ENCODE data around the gene SPECC1L. TPM values are rescaled to one million over a fixed set of nuclear protein-coding genes. Genes with fewer than 3 reads are reported as not detected.

The SPECC1L gene
- total and polyA plus RNA-seq, 3 experiments from 2014 or later: 14.9 to 52.1 (median 51.9) TPM

DNA sequence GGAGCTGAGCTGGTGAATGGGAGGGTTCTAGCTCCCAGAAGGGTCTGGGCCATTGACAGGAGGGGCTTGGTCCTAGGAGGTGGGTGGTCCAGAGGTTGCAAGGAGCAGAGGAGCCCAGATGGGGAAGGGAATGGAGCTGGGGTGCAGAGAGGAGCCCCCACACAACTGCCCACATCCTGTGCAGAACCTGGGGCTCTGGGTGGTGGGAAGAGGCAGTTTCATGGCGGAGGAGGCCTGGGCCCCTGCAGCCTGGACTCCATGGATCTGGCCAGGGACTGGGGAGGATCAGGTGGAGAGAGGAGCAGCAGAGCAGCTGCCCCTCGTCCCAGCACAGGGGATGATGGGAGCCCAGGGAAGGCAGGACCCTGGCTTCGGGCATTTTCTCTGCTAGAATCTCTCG is 155.8 kb downstream of the SPECC1L start:
- H3K36me3 Mint-ChIP-seq: peaks cover 0 to 13% (median 0%) of the 10 kb centered on the region in 3 donors
- H3K4me1 Mint-ChIP-seq: peaks cover 48 to 76% (median 51%) of the 10 kb centered on the region in 3 donors
- peaks cover 57% of the 10 kb centered on the region for H3K4me1 ChIP-seq (ENCODE audit: insufficient read depth, low read length)
- H3K27ac Mint-ChIP-seq: peak overlapping the region; percentile 87 to 100 (median 92)
- peak overlapping the region; percentile 86 to 99 (median 90) for H3K4me3 Mint-ChIP-seq
- ChIA-PET CTCF (interaction anchor here (0.9 to 7.6 kb wide), 5 partner anchors 9 to 100 kb away, joined by 3 to 67 read pairs (median 5); no protein-coding TSS in a partner anchor), POLR2A (interaction anchor here (0.5 to 1.3 kb wide), 3 partner anchors 10 to 190 kb away, joined by 4 to 7 read pairs (median 5); no protein-coding TSS in a partner anchor)
- H3K9me3 Mint-ChIP-seq: no peaks in the 10 kb centered on the region
- H3K27ac ChIP-seq (ENCODE audit: low read depth, low read length): peak overlapping the region; percentile 91
- H3K27me3 ChIP-seq (ENCODE audit: insufficient read depth, low read length, poor library complexity, severe bottlenecking): no peaks in the 10 kb centered on the region
- no peaks in the 10 kb centered on the region for H3K9me3 ChIP-seq (ENCODE audit: low read length)
- DNase-seq: no peak
- no peaks in the 10 kb centered on the region for H3K36me3 ChIP-seq (ENCODE audit: insufficient read depth, low read length)
- peak overlapping the region; percentile 95 for H3K4me3 ChIP-seq (ENCODE audit: low read length)
- peaks cover 0 to 3% of the 10 kb centered on the region in 2 donors for H3K27me3 Mint-ChIP-seq

DNA sequence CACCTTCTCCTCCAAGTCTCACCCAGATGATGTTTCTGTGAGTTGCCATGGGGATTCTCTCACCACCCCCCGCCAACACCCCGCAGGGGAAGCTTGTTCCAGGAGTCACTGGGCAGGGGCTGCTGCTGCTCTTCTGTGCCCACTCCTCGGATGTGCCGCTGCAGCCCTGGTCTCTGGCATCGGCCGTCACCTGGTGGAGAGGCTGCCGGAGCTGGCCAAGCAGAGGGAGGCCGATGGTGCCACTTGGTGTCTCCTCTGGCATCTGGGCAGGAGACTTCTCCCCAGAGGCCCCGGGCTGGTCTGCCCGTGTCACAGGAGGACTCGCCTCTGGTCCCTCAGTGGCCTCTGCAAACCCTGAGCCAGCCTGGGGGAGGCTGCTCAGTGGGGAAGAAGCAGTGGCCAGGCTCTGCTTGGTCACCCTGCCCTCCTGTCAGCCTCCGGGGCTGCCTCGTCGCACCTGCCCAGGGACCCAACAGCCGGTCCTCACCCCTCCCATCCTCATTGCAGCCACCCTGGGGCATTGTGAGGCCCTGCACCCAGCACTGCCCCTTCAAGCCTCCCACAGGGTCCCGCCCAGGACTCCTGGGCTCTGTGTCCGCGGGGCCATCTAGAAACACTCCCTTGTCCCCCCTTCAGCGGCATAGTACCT is 156.3 kb downstream of the SPECC1L start:
- ChIA-PET POLR2A (interaction anchor here (0.5 to 1.3 kb wide), 4 partner anchors 9 to 190 kb away, joined by 3 to 7 read pairs (median 4); no protein-coding TSS in a partner anchor), CTCF (interaction anchor here (0.9 to 7.6 kb wide), 7 partner anchors 9 to 101 kb away, joined by 3 to 67 read pairs (median 5); no protein-coding TSS in a partner anchor)
- Histone ChIP-seq H3K4me1 (ENCODE audit: insufficient read depth, low read length) (peaks cover 63% of the 10 kb centered on the region), H3K27me3 (ENCODE audit: insufficient read depth, low read length, poor library complexity, severe bottlenecking) (no peaks in the 10 kb centered on the region), H3K36me3 (ENCODE audit: insufficient read depth, low read length) (no peaks in the 10 kb centered on the region), H3K27ac (ENCODE audit: low read depth, low read length) (peak overlapping the region; percentile 91), H3K9me3 (ENCODE audit: low read length) (no peaks in the 10 kb centered on the region), H3K4me3 (ENCODE audit: low read length) (peak overlapping the region; percentile 95)
- peak overlapping the region; percentile 87 to 100 (median 92) for H3K27ac Mint-ChIP-seq
- H3K27me3 Mint-ChIP-seq: peaks cover 0 to 3% of the 10 kb centered on the region in 2 donors
- peak in 3 of 5 donors; percentile 35 to 70 (median 65) for DNase-seq
- H3K4me3 Mint-ChIP-seq: peak overlapping the region; percentile 86 to 99 (median 90)
- H3K4me1 Mint-ChIP-seq: peaks cover 51 to 80% (median 56%) of the 10 kb centered on the region in 3 donors
- peaks cover 0 to 14% (median 0%) of the 10 kb centered on the region in 3 donors for H3K36me3 Mint-ChIP-seq
- no peaks in the 10 kb centered on the region for H3K9me3 Mint-ChIP-seq

DNA sequence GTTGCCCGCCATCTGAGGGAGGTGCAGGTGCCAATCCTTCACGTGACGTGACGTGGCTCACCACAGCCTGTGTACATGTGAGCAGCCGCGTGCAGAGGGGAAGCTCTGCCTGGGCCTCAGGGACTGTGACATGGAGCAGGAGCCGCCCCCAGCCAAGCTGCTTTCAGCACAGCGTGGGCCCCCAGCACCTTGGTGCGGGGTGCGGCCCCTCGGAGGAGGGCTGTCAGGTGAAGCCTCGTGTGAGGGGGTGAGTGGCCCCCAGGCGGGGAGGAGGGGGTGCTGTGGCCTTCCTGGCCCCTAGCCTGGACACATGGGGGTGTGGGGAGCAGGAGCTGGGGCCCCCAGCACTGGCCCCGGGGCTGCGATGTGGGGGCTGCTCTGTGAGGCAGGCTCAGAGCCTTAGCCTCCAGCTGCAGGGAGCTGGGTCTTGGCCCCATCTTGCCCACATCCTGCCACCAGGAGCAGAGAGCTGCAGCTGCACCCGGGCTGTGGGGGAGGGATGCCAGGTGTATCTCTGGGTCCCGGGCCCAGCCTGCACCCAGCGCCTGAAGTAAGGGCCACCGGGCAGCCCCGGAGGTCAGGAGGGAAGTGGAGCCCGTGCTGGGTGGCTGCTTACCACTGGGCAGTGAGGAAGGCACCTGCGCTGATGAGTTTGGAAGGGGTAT is 157.0 kb downstream of the SPECC1L start, which contains the start of gene ADORA2A:
ADORA2A (plus strand) TSS at position 100 of the 665 bp plus-strand sequence. CDS start 5,806 bp downstream, outside the sequence.
- Histone ChIP-seq H3K36me3 (ENCODE audit: insufficient read depth, low read length) (no peaks in the 10 kb centered on the region), H3K4me3 (ENCODE audit: low read length) (peak within 1 kb of the TSS; percentile 95), H3K9me3 (ENCODE audit: low read length) (no peaks in the 10 kb centered on the region), H3K27ac (ENCODE audit: low read depth, low read length) (peak within 1 kb of the TSS; percentile 91), H3K27me3 (ENCODE audit: insufficient read depth, low read length, poor library complexity, severe bottlenecking) (no peaks in the 10 kb centered on the region), H3K4me1 (ENCODE audit: insufficient read depth, low read length) (peaks cover 69% of the 10 kb centered on the region)
- H3K4me3 Mint-ChIP-seq: peak within 1 kb of the TSS; percentile 86 to 99 (median 90)
- CTCF ChIA-PET: interaction anchor here (1.0 to 7.6 kb wide), 5 partner anchors 8 to 95 kb away, joined by 5 to 67 read pairs (median 5); no protein-coding TSS in a partner anchor
- peak; percentile 76 to 95 (median 85) for DNase-seq
- H3K36me3 Mint-ChIP-seq: peaks cover 0 to 20% (median 0%) of the 10 kb centered on the region in 3 donors
- H3K9me3 Mint-ChIP-seq: no peaks in the 10 kb centered on the region
- H3K4me1 Mint-ChIP-seq: peaks cover 53 to 81% (median 62%) of the 10 kb centered on the region in 3 donors
- H3K27me3 Mint-ChIP-seq: no peaks in the 10 kb centered on the region
- H3K27ac Mint-ChIP-seq: peak within 1 kb of the TSS; percentile 87 to 100 (median 92)
- POLR2A ChIA-PET: interaction anchor here (0.9 to 1.3 kb wide), 3 partner anchors 9 to 1290 kb away, joined by 3 to 4 read pairs (median 4); no protein-coding TSS in a partner anchor

DNA sequence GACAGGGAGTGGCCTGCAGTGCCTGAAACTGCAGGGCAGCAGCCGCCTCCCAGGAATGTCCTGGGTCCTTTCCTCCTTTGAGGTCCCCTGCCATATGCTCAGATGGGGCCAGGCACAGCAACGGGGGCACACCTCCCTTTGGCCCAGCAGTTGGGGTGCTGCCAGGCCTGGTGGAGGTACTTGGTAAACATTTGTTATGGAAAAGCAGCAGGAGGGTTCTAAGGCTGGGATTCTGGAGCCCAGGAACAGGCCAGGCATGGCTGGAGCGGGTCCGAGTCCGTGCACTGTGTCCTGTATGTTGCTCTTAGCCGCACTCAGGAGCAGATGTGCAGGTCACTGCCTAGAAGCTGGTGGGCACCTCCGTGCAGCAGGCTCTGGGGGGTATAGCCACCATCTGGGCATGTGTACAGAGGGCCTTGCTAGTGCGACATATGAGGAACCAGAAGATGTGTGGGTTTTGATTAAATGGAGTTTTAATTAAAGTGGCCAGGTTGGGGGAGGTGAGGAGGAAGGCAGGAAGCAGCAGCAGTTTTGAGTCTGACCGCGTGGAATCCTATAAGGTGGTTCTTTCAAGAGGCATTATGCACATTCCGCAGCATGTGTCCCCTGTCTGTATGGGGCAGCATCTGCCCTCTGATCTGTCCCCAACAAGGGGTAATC is 158.2 kb downstream of the SPECC1L start:
- DNase-seq: peak in 2 of 5 donors; percentile 32 to 44
- Histone ChIP-seq H3K27me3 (ENCODE audit: insufficient read depth, low read length, poor library complexity, severe bottlenecking) (no peaks in the 10 kb centered on the region), H3K4me1 (ENCODE audit: insufficient read depth, low read length) (peaks cover 82% of the 10 kb centered on the region), H3K27ac (ENCODE audit: low read depth, low read length) (peak overlapping the region; percentile 91), H3K36me3 (ENCODE audit: insufficient read depth, low read length) (peaks cover 3% of the 10 kb centered on the region), H3K9me3 (ENCODE audit: low read length) (no peaks in the 10 kb centered on the region), H3K4me3 (ENCODE audit: low read length) (peak overlapping the region; percentile 95)
- no peaks in the 10 kb centered on the region for H3K27me3 Mint-ChIP-seq
- no peaks in the 10 kb centered on the region for H3K9me3 Mint-ChIP-seq
- peaks cover 0 to 24% (median 0%) of the 10 kb centered on the region in 3 donors for H3K36me3 Mint-ChIP-seq
- ChIA-PET POLR2A (no interaction called here), CTCF (interaction anchor here (0.7 to 7.6 kb wide), 4 partner anchors 7 to 77 kb away, joined by 3 to 67 read pairs (median 6); no protein-coding TSS in a partner anchor)
- H3K4me1 Mint-ChIP-seq: peaks cover 57 to 91% (median 72%) of the 10 kb centered on the region in 3 donors
- peak overlapping the region; percentile 87 to 100 (median 92) for H3K27ac Mint-ChIP-seq
- H3K4me3 Mint-ChIP-seq: peak overlapping the region; percentile 86 to 99 (median 90)

DNA sequence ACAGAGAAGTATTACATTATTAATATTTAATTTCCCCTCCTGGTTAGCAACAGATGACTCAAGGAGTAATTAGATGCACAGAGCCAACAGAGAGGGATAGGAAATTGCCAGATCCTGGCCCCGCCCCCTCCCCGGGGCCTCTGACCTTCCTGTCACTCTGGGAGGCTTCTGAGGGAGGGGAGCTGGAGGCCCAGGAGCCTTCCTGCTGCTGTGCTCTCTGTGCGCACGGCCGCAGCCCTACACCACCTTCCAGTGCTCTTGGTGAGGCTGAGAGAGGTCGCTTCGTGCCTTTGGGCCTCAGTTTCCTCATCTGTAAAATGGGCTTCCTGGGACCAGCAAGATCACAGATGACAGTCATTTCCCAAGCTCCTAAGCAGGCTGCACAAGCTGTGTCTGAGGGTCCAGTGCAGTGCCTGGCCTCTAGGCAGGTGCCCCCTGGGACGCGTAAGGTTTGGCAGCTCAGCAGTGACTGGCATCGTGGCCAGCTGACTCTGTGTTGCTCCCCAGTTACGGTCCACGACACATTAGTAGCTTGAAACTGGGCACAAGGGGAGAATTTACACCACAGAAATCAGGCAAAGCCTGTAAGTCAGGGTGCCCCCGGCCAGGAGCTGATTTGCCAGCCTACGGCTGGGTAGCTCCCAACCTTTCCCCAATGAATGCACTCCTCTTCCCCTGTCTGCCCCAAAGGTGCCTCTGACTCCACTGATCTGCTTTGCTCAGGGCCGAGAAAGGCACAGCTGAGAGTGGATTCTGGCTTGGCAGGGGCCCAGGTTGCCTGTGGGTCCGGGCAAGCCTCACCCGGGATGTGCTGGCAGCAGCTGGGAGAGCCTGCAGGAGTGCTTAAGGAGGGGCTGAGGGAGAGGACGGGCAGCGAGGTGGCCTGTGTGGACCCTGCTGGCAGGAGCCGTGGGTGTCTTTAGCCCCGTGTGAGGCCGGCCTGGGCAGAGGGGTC is 159.1 kb downstream of the SPECC1L start:
- Mint-ChIP-seq H3K4me1 (peaks cover 65 to 96% (median 80%) of the 10 kb centered on the region in 3 donors), H3K4me3 (peak overlapping the region; percentile 86 to 99 (median 90)), H3K27ac (peak overlapping the region; percentile 87 to 100 (median 92)), H3K36me3 (peaks cover 0 to 30% (median 0%) of the 10 kb centered on the region in 3 donors), H3K9me3 (no peaks in the 10 kb centered on the region), H3K27me3 (no peaks in the 10 kb centered on the region)
- peak in 4 of 5 donors; percentile 37 to 68 (median 46) for DNase-seq
- no peaks in the 10 kb centered on the region for H3K9me3 ChIP-seq (ENCODE audit: low read length)
- CTCF ChIA-PET: interaction anchor here (0.7 to 1.3 kb wide), 3 partner anchors 17 to 76 kb away, joined by 3 read pairs; no protein-coding TSS in a partner anchor
- peak overlapping the region; percentile 95 for H3K4me3 ChIP-seq (ENCODE audit: low read length)
- H3K27me3 ChIP-seq (ENCODE audit: insufficient read depth, low read length, poor library complexity, severe bottlenecking): no peaks in the 10 kb centered on the region
- peaks cover 3% of the 10 kb centered on the region for H3K36me3 ChIP-seq (ENCODE audit: insufficient read depth, low read length)
- POLR2A ChIA-PET: no interaction called here
- H3K4me1 ChIP-seq (ENCODE audit: insufficient read depth, low read length): peaks cover 86% of the 10 kb centered on the region
- peak overlapping the region; percentile 28 for H3K27ac ChIP-seq (ENCODE audit: low read depth, low read length)

DNA sequence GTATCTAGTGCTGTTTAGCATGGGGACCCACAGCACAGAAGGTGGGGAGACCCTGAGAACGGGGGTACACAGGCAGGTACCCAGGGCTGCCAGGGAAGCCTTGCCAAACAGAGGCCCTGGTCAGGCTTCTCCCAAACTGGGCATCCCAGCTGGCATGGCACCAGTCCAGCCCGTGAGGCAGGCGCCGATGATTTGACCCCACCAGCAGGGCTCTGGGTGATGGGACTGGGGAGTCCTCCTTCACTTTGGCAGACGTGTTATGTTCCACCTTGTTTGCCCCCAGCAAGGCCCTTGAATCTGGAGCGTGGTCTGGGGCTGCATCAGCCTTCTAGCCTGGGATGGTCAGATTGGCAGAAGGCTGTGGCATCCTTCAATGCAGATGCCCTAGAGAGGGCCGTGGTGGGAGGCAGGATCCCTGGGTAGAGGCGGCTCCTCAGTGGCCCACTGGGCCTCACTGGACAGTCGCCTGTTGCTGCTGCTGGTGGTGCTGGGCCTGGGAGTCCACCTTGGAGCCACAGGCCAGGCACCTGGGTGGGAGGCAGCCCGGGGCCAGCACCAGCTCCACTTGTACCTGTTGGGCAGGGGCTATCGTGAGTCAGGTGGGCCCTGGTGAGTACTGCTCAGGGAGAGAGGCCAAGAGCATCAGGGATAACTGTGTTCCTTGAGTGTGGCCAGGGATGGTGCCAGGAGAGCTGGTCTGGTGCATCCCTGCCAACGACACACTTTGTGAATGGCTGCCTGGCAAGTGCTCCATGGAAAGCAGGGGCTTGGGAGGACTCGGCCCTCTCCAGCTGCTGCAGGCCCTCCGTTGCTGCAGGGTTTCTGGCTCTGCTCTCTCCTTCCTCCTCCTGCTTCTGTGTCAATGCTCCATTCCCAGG is 160.0 kb downstream of the SPECC1L start:
- peaks cover 70 to 99% (median 85%) of the 10 kb centered on the region in 3 donors for H3K4me1 Mint-ChIP-seq
- H3K4me3 Mint-ChIP-seq: peak overlapping the region in 4 of 7 donors; percentile 23 to 87 (median 61)
- CTCF ChIA-PET: interaction anchor here (1.3 kb wide), 1 partner anchor 16 kb away, joined by 3 read pairs; no protein-coding TSS in a partner anchor
- Histone ChIP-seq H3K36me3 (ENCODE audit: insufficient read depth, low read length) (peaks cover 3% of the 10 kb centered on the region), H3K27me3 (ENCODE audit: insufficient read depth, low read length, poor library complexity, severe bottlenecking) (no peaks in the 10 kb centered on the region), H3K27ac (ENCODE audit: low read depth, low read length) (no peak overlapping the region), H3K9me3 (ENCODE audit: low read length) (no peaks in the 10 kb centered on the region), H3K4me3 (ENCODE audit: low read length) (peak overlapping the region; percentile 95), H3K4me1 (ENCODE audit: insufficient read depth, low read length) (peaks cover 89% of the 10 kb centered on the region)
- POLR2A ChIA-PET: interaction anchor here (0.6 kb wide), 1 partner anchor 557 kb away, joined by 3 read pairs; no protein-coding TSS in a partner anchor
- peak in 1 of 5 donors; percentile 44 for DNase-seq
- peak overlapping the region; percentile 57 to 97 (median 90) for H3K27ac Mint-ChIP-seq
- H3K36me3 Mint-ChIP-seq: peaks cover 0 to 33% (median 0%) of the 10 kb centered on the region in 3 donors
- no peaks in the 10 kb centered on the region for H3K27me3 Mint-ChIP-seq
- no peaks in the 10 kb centered on the region for H3K9me3 Mint-ChIP-seq

Data from CD8-positive, alpha-beta memory T cell (primary cell).